ENCODE results near the gene C19orf18.
"Not testable (repeated sequence)": the region's sequence is repeated elsewhere in the genome, so short reads cannot be mapped to it uniquely, and the experiment has no call there.

C19orf18 gene

DNA sequence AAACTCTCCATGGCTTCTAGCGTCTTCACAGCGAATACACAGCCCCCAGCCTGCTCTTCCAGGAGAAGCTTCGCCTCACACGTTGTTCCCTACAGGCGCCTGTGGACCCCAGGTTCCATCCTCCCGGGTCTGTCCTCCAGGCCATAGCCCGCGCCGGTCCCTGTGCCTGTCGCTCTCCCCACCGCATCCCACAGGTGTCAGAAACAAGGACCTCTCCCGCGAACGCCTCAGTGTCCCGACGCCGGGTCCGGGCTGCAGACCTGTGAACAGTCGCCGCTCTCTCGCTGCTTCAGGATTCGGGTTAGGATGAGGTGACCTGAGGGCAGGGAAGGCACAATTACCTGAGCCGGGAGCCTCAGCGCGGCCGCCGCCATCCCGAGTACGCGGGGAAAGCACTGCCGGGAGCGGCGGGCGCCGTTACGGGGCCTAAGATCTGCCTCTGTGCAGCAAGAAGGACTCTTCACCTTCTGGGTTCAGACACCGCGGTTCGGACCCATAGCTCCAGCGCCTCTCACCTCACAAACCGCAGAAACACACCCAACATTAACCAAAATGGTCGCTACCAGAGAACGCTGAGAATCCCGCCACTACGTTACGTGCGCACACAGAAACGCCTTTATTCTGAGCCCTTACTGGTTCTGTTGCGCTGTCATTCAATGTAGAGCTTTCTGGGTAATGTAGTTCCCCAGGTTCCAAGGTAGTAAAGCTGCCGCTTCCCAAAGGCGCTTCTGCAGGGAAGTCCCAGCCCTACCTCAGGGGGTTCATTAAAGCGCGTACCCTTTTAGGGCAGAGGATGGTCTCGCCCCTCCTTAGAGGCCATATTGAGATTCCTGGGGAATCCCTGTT is 39.3 kb downstream of the C19orf18 start, which contains the start of gene ZNF418:
TSS of gene ZNF418 (minus strand) at position 583 of the 846 bp plus-strand sequence. CDS start 1,580 bp downstream, outside the sequence.
- no peak within 1 kb of the TSS for H3K9ac ChIP-seq (ENCODE audit: insufficient read length)
- TF ChIP-seq EZH2 (IDR thresholded peaks at IDR 0.05) (no peak), FOXP2 (optimal IDR thresholded peaks at IDR 0.05; ENCODE audit: control extremely low read depth, extremely low read length, insufficient read depth) (no peak), POLR2AphosphoS5 (IDR thresholded peaks at IDR 0.05; ENCODE audit: borderline replicate concordance, low read depth, low read length) (no peak; the same call in 1 of the 2 replicates)
- no peak within 1 kb of the TSS for H3K27ac ChIP-seq
- DNase-seq (ENCODE audit: low read depth, low spot score), result no peak
- peak within 1 kb of the TSS; percentile 76 for H3K4me3 ChIP-seq
- peaks cover 5% of the 10 kb centered on the region; the same call in 1 of the 2 replicates for H3K36me3 ChIP-seq (ENCODE audit: insufficient read depth, low read length)
- no peaks in the 10 kb centered on the region; the same call in 1 of the 2 replicates for H3K9me3 ChIP-seq (ENCODE audit: low read depth, low read length)

DNA sequence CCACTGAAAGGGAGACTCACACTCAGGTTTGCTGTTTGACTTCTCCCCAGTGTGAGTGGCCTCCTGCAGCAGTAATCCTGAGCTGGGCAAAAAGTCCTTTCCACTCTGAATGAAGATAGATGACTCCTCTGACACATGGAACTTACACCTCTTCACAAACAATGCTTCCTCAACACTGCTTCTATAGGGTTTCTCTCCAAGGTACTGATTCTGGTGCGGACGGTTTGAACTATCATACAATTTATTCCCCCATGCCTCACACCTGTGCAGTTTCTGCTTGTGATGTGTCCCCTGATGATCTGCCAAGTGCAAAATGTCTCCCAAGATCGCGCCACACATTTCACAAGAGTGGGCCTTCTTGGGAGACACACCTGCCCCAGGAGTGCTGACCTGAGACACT is 46.7 kb downstream of the C19orf18 start:
- H3K9me3 ChIP-seq (ENCODE audit: low read depth, low read length), result no peaks in the 10 kb centered on the region
- no peak for DNase-seq (ENCODE audit: low read depth, low spot score)
- TF ChIP-seq EZH2 (IDR thresholded peaks at IDR 0.05) (no peak), FOXP2 (optimal IDR thresholded peaks at IDR 0.05; ENCODE audit: control extremely low read depth, extremely low read length, insufficient read depth) (no peak), POLR2AphosphoS5 (IDR thresholded peaks at IDR 0.05; ENCODE audit: borderline replicate concordance, low read depth, low read length) (no peak)

DNA sequence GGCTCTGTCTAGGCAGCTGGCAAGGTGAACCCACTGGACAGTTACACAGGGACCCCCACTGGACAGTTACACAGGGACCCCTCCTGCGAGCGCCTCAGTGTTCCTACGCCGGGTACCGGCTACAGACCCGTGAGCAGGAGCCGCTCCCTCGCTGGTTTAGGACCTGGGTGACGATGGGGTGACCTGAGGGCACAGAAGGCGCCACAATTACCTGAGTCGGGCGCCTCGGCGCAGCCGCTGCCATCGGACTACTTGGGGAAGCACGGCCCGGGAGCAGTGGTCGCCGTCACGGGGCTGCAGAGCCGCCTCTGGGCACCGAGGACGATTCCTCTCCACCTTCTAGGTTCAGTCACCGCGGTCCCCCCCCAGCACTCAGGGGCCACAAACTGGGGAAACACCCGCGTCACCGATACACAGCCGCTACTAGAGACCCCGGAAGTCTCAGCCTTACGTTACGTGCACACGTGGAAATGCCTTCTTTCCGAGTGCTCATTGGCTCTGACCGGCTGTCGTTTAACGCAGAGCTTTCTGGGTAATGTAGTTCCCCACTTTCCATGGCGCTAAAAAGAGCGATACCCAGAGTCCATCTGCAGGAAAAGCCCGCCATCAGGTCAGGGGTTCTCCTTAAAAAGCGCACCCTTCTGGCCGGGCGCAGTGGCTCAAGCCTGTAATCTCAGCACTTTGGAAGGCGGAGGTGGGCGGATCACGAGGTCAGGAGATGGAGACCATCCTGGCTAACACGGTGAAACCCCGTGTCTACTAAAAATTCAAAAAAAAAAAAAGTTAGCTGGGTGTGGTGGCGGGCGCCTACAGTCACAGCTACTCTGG is 58.0 kb downstream of the C19orf18 start, which contains the start of gene ZNF417:
TSS of gene ZNF417 (minus strand) at position 425 of the 828 bp plus-strand sequence. CDS start at position 244, 181 bp downstream.
- peak; percentile 60; the same call in 1 of the 2 replicates for TF ChIP-seq POLR2AphosphoS5 (IDR thresholded peaks at IDR 0.05; ENCODE audit: borderline replicate concordance, low read depth, low read length)
- peaks cover 23% of the 10 kb centered on the region; the same call in 1 of the 2 replicates for H3K36me3 ChIP-seq (ENCODE audit: insufficient read depth, low read length)
- not testable (repeated sequence) for H3K9me3 ChIP-seq (ENCODE audit: low read depth, low read length); H3K27ac ChIP-seq
- H3K4me3 ChIP-seq, result peak within 1 kb of the TSS; percentile 87
- H3K9ac ChIP-seq (ENCODE audit: insufficient read length), result peak within 1 kb of the TSS; percentile 94
- DNase-seq (ENCODE audit: low read depth, low spot score), result peak; percentile 73

More for the DNA sequence above, 46.7 kb downstream of the C19orf18 start:
- H3K27ac ChIP-seq, result no peak overlapping the region
- no peak overlapping the region for H3K4me3 ChIP-seq
- H3K9ac ChIP-seq (ENCODE audit: insufficient read length), result no peak overlapping the region
- peaks cover 11% of the 10 kb centered on the region; the same call in 1 of the 2 replicates for H3K36me3 ChIP-seq (ENCODE audit: insufficient read depth, low read length)

DNA sequence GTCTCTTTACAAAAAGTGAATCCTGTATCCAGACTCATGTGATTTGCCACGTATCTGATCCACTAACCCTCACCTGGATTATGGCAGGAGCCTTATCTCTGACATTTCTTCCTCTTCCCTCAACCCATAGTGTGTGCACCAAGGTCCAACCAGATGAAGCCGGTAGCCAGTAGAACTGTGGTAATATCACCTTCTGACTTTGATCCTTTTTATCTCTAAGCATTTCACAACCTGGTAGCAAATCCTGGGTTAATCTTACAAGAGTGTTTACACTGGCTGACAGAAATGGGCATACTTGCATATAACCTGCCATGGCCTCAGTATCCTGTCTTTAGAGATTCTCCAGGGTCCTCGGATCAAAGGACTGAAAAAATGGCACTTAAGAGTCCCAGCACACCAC is 59.8 kb downstream of the C19orf18 start:
- 0 out of 2 replicates have a peak, but pooled peaks cover 4% of the 10 kb centered on the region for H3K9me3 ChIP-seq (ENCODE audit: low read depth, low read length)
- H3K36me3 ChIP-seq (ENCODE audit: insufficient read depth, low read length), result peaks cover 33% of the 10 kb centered on the region
- no peak overlapping the region for H3K9ac ChIP-seq (ENCODE audit: insufficient read length)
- DNase-seq (ENCODE audit: low read depth, low spot score), result no peak
- no peak overlapping the region for H3K4me3 ChIP-seq
- TF ChIP-seq POLR2AphosphoS5 (IDR thresholded peaks at IDR 0.05; ENCODE audit: borderline replicate concordance, low read depth, low read length), result no peak
- no peak for TF ChIP-seq FOXP2 (optimal IDR thresholded peaks at IDR 0.05; ENCODE audit: control extremely low read depth, extremely low read length, insufficient read depth)
- TF ChIP-seq EZH2 (IDR thresholded peaks at IDR 0.05), result no peak
- no peak overlapping the region for H3K27ac ChIP-seq
